NB4 (cell line): ENCODE measurements around the gene HOXB3.

Experiments
- CTCF ChIP-seq: IDR thresholded peaks from one replicate; pipeline ENCODE4 v1.5.1; 2012; ENCODE audit warnings: low read depth, low read length
- POLR2A ChIP-seq: IDR thresholded peaks from 2 replicates; pipeline ENCODE4 v1.6.1; 2011; ENCODE audit warnings: mild to moderate bottlenecking; ENCODE audit not compliant: insufficient read length; ENCODE audit errors: extremely low read depth

- TF ChIP-seq CTCF, result no peak
- no peak for TF ChIP-seq POLR2A
These were observed 26.9 kb upstream of the HOXB3 start for GRCh38 chr17:48616717-48617470.
